ENCODE measurements around the gene POLR3H. TPM values are rescaled to one million over a fixed set of nuclear protein-coding genes. Genes with fewer than 3 reads are reported as not detected.
"Not testable (repeated sequence)": the region's sequence is repeated elsewhere in the genome, so short reads cannot be mapped to it uniquely, and the experiment has no call there.

The POLR3H gene
- total and polyA plus RNA-seq, 10 of the 15 experiments (the other 5 are each of a cell fraction or from before 2014, with no cell fraction given): 3.5 to 62.7 (median 24.6) TPM

DNA sequence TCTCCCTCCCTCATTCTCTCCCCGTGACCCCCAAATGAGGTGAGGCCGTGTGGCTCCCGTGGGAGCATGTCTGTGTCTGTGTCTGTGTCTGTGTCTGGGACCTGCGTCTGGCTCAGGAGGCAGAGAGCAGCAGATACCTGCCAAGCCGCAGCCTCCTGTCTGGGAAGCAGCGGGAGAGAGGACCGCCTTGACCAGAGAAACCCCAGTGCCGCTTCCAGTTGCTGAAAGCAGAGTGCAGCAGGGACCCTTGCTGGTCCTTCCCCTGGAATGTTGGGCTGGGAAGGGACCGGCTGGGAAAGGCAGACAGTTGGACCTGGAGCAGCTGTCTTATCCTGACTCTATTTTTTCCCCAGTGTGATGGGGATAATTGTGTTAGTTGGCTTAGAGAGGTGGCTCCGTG lies 17.1 kb upstream of the POLR3H start (continued):
- TF ChIP-seq YY1 (IDR thresholded peaks at IDR 0.05; ENCODE audit: low read depth, low read length): no peak
- TF ChIP-seq NFIC (IDR thresholded peaks at IDR 0.05; ENCODE audit: low read depth, low read length): no peak
- TF ChIP-seq, protein P1, sequence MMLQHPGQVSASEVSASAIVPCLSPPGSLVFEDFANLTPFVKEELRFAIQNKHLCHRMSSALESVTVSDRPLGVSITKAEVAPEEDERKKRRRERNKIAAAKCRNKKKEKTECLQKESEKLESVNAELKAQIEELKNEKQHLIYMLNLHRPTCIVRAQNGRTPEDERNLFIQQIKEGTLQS (IDR thresholded peaks at IDR 0.05; ENCODE audit: borderline replicate concordance, extremely low read depth, low read depth, low read length): no peak
- TF ChIP-seq, protein P2, sequence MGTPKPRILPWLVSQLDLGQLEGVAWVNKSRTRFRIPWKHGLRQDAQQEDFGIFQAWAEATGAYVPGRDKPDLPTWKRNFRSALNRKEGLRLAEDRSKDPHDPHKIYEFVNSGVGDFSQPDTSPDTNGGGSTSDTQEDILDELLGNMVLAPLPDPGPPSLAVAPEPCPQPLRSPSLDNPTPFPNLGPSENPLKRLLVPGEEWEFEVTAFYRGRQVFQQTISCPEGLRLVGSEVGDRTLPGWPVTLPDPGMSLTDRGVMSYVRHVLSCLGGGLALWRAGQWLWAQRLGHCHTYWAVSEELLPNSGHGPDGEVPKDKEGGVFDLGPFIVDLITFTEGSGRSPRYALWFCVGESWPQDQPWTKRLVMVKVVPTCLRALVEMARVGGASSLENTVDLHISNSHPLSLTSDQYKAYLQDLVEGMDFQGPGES (IDR thresholded peaks at IDR 0.05): no peak
- TF ChIP-seq MEF2A (IDR thresholded peaks at IDR 0.05; ENCODE audit: insufficient read depth, low read depth, low read length): no peak

DNA sequence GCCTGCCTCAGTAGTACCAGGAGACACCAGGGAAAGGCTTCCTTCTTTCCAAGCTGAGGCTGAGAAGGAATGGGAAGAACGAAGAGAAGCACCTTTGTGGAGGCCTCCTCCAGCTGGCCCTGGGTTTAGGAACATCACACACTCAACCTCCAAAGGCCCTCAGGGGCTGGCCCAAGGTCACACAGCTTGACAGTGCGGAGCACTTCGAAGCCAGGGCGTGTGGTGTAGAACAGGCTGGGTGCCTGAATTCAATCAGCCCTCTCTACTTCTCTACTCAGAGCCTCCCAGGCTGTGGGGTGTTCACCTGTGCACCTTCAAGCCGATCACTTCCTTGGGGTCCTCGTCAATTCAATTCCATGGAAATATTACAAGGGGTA lies 15.8 kb upstream of the POLR3H start:
- no TSS peak for BruUV-seq (replicated peaks)
- 42% methylated on average over 6 of the region's 6 CpGs for WGBS (ENCODE audit: insufficient coverage, insufficient replicate concordance, low lambda C conversion rate, missing lambda C conversion rate)
- Histone ChIP-seq H3K27ac (ENCODE audit: control insufficient read depth, insufficient read depth) (no peak overlapping the region), H3K9me3 (replicated peaks; ENCODE audit: control insufficient read depth, insufficient read depth, low read length) (no peaks in the 10 kb centered on the region), H3K4me2 (ENCODE audit: control insufficient read depth, insufficient read depth) (no peak overlapping the region), H3K36me3 (ENCODE audit: control insufficient read depth in 2 of 2, insufficient read depth in 2 of 2, low read length in 1 of 2) (no peaks in the 10 kb centered on the region), H3K4me1 (ENCODE audit: control insufficient read depth, insufficient read depth, low read length) (no peaks in the 10 kb centered on the region; the same call in 1 of the 2 replicates), H3K79me2 (ENCODE audit: control insufficient read depth, insufficient read depth, low read length) (no peaks in the 10 kb centered on the region), H3K9ac (ENCODE audit: control insufficient read depth, insufficient read depth, low read length) (no peak overlapping the region), H2AFZ (ENCODE audit: control insufficient read depth, low read depth, low read length) (no peak overlapping the region), H3K27me3 (replicated peaks in 1 of 2; ENCODE audit: control insufficient read depth in 2 of 2, insufficient read depth in 2 of 2, low read length in 1 of 2) (peaks cover 0 to 5% of the 10 kb centered on the region in 2 experiments; a peak in 3 of 4 replicates), H4K20me1 (ENCODE audit: control insufficient read depth, insufficient read depth) (no peaks in the 10 kb centered on the region), H3K4me3 (no peak overlapping the region)
- no peak for FAIRE-seq
- ChIA-PET POLR2A (interaction anchor here (0.6 kb wide), 1 partner anchor 44 kb away, joined by 3 read pairs; no protein-coding TSS in a partner anchor), RAD21 (ENCODE audit: unreplicated experiment) (no interaction called here), SMC1A (ENCODE audit: uncharacterized antibody, unreplicated experiment) (interaction anchor here (0.6 kb wide), 1 partner anchor 105 kb away, joined by 3 read pairs; no protein-coding TSS in a partner anchor), CTCF (interaction anchor here (0.6 kb wide), 1 partner anchor 27 kb away, joined by 3 read pairs; no protein-coding TSS in a partner anchor)
- no peak for TF ChIP-seq CHD4 (IDR thresholded peaks at IDR 0.05)
- no peak for TF ChIP-seq ZSCAN29 (IDR thresholded peaks at IDR 0.05)
- no peak for TF ChIP-seq FOXM1 (IDR thresholded peaks at IDR 0.05; ENCODE audit: low read depth, low read length)
- no peak for TF ChIP-seq MTA2 (IDR thresholded peaks at IDR 0.05; ENCODE audit: low read depth)
- intact Hi-C loops (cut with micrococcal nuclease; ENCODE audit: unreplicated experiment) (no loop called here), in situ Hi-C loops (cut with MboI) (no loop called here)
- no peak for ATAC-seq
- no peak for DNase-seq (ENCODE audit: low read depth, low spot score)

DNA sequence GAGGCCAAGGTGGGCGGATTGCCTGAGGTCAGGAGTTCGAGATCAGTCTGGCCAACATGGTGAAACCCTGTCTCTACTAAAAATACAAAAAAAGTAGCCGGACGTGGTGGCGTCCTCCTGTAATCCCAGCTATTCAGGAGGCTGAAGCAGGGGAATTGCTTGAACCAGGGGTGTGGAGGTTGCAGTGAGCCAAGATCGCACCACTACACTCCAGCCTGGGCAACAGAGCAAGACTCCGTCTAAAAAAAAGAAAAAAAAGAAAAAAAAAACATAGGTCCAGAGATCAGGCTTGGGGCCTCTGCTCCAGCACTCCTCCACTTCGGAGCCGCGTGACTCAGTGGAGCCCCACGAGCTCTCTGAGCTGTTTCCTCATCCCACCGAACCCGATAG lies 14.0 kb upstream of the POLR3H start:
- H3K9me3 ChIP-seq (replicated peaks; ENCODE audit: control insufficient read depth, insufficient read depth, low read length); H3K9ac ChIP-seq (ENCODE audit: control insufficient read depth, insufficient read depth, low read length); H3K36me3 ChIP-seq (ENCODE audit: control insufficient read depth in 2 of 2, insufficient read depth in 2 of 2, low read length in 1 of 2); BruUV-seq (replicated peaks); H3K4me2 ChIP-seq (ENCODE audit: control insufficient read depth, insufficient read depth); H3K27me3 ChIP-seq (replicated peaks in 1 of 2; ENCODE audit: control insufficient read depth in 2 of 2, insufficient read depth in 2 of 2, low read length in 1 of 2); H2AFZ ChIP-seq (ENCODE audit: control insufficient read depth, low read depth, low read length); SMC1A ChIA-PET (ENCODE audit: uncharacterized antibody, unreplicated experiment); H3K4me3 ChIP-seq; H3K4me1 ChIP-seq (ENCODE audit: control insufficient read depth, insufficient read depth, low read length); ATAC-seq; H3K27ac ChIP-seq (ENCODE audit: control insufficient read depth, insufficient read depth); RAD21 ChIA-PET (ENCODE audit: unreplicated experiment); intact Hi-C loops (cut with micrococcal nuclease; ENCODE audit: unreplicated experiment); DNase-seq (ENCODE audit: low read depth, low spot score); H4K20me1 ChIP-seq (ENCODE audit: control insufficient read depth, insufficient read depth); FAIRE-seq; in situ Hi-C loops (cut with MboI); H3K79me2 ChIP-seq (ENCODE audit: control insufficient read depth, insufficient read depth, low read length): not testable (repeated sequence)
- CTCF ChIA-PET: interaction anchor here (0.6 to 0.9 kb wide), 2 partner anchors 27 to 58 kb away, joined by 3 read pairs; no protein-coding TSS in a partner anchor
- 57% methylated on average over 13 of the region's 13 CpGs for WGBS (ENCODE audit: insufficient coverage, insufficient replicate concordance, low lambda C conversion rate, missing lambda C conversion rate)
- POLR2A ChIA-PET: interaction anchor here (0.6 to 0.7 kb wide), 3 partner anchors 24 to 162 kb away, joined by 3 to 5 read pairs (median 4); no protein-coding TSS in a partner anchor

All from GM12878 (cell line).